HCT116 (cell line): ENCODE data around the gene OR2T10.

Experiments
- CTCF ChIP-seq, 3 experiments: fragments of 200-600 bp in 1 of 3; sonication (generic) in 1 of 3; IDR thresholded peaks in 2 of 3; conservative IDR thresholded peaks in 1 of 3; 2 replicates each; pipeline ENCODE4 v1.5.1; 2012 to 2017; ENCODE audit warnings: low read depth in 2 of 3, low read length in 2 of 3, antibody characterized with exemption in 1 of 3, borderline replicate concordance in 1 of 3, control low read depth in 1 of 3, mild to moderate bottlenecking in 1 of 3, mixed read lengths in 1 of 3, mixed run types in 1 of 3, moderate library complexity in 1 of 3; ENCODE audit not compliant: insufficient read depth in 1 of 3
- EZH2phosphoT487 ChIP-seq: fragments of 200-600 bp; IDR thresholded peaks from 2 replicates; pipeline ENCODE4 v1.6.1; 2018; ENCODE audit warnings: antibody characterized with exemption, borderline replicate concordance
- POLR2A ChIP-seq: IDR thresholded peaks from 2 replicates; pipeline ENCODE4 v1.7.0; 2011; ENCODE audit warnings: borderline replicate concordance; ENCODE audit not compliant: insufficient read depth, insufficient read length; ENCODE audit errors: extremely low read depth
- POLR2AphosphoS5 ChIP-seq: IDR thresholded peaks from 2 replicates; pipeline ENCODE4 v1.6.1; 2011; ENCODE audit warnings: mild to moderate bottlenecking, low read depth, low read length, moderate library complexity

- TF ChIP-seq CTCF (IDR thresholded peaks at IDR 0.05 in 2 of 3, conservative IDR thresholded peaks at IDR 0.05 in 1 of 3; ENCODE audit: borderline replicate concordance in 1 of 3, insufficient read depth in 1 of 3, low read depth in 2 of 3, low read length in 2 of 3) (no peak), POLR2AphosphoS5 (no peak), POLR2A (no peak), EZH2phosphoT487 (no peak)
Observed at GRCh38 chr1:248585266-248585665, 12.2 kb downstream of the OR2T10 start.
